ENCODE measurements around the gene USP3. TPM values are rescaled to one million over a fixed set of nuclear protein-coding genes. Genes with fewer than 3 reads are reported as not detected.

Gene USP3
- total RNA-seq, 1 donor from 2014 or later: 39.5 TPM

- H3K9me3 ChIP-seq: no peaks in the 10 kb centered on the region
- H3K4me1 ChIP-seq: peaks cover 10% of the 10 kb centered on the region
- H3K27ac ChIP-seq: no peak overlapping the region
- no peaks in the 10 kb centered on the region for H3K36me3 ChIP-seq
- TF ChIP-seq POLR2AphosphoS5 (IDR thresholded peaks at IDR 0.05; ENCODE audit: insufficient read depth in 1 of 2, low read depth in 1 of 2): no peak
- TF ChIP-seq CTCF (IDR thresholded peaks at IDR 0.05): no peak
- no peak for TF ChIP-seq POLR2A (IDR thresholded peaks at IDR 0.05)
- peak in 1 of 2 donors; percentile 52 for DNase-seq (ENCODE audit: extremely low spot score in 2 of 2)
- no peaks in the 10 kb centered on the region for H3K27me3 ChIP-seq
- intact Hi-C loops (cut with DNase I): loop anchor here (10.0 kb wide), 1 partner anchor 116 kb away; no protein-coding TSS in a partner anchor
- no peak overlapping the region for H3K4me3 ChIP-seq
Measured at GRCh38 chr15:63488398-63488960, 15.9 kb upstream of the USP3 start.

DNA sequence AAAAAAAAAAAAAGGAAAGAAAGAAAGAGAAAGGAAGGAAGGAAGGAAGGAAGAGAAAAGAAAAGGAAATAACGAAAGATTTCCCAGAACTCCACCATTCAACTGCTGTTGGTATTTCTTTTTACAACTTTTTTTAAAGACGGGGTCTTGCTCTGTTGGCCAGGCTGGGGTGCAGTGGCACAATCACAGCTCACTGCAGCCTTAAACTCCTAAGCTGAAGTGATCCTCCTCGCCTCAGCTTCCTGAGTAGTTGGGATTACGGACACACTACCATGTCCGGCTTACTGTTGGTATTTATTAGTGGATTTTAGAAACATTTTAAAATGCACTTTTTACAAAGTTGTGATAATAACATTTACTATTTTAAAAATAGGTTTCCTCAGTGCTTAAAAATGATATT is 15.0 kb upstream of the USP3 start:
- Histone ChIP-seq H3K4me1 (peaks cover 10% of the 10 kb centered on the region), H3K27me3 (no peaks in the 10 kb centered on the region), H3K4me3 (no peak overlapping the region), H3K27ac (no peak overlapping the region), H3K9me3 (no peaks in the 10 kb centered on the region), H3K36me3 (no peaks in the 10 kb centered on the region)
- TF ChIP-seq POLR2A (IDR thresholded peaks at IDR 0.05): no peak
- no peak for TF ChIP-seq POLR2AphosphoS5 (IDR thresholded peaks at IDR 0.05; ENCODE audit: insufficient read depth in 1 of 2, low read depth in 1 of 2)
- TF ChIP-seq CTCF (IDR thresholded peaks at IDR 0.05): no peak
- intact Hi-C loops (cut with DNase I): loop anchor here (10.0 kb wide), 1 partner anchor 115 kb away; no protein-coding TSS in a partner anchor
- DNase-seq (ENCODE audit: extremely low spot score in 2 of 2): no peak

DNA sequence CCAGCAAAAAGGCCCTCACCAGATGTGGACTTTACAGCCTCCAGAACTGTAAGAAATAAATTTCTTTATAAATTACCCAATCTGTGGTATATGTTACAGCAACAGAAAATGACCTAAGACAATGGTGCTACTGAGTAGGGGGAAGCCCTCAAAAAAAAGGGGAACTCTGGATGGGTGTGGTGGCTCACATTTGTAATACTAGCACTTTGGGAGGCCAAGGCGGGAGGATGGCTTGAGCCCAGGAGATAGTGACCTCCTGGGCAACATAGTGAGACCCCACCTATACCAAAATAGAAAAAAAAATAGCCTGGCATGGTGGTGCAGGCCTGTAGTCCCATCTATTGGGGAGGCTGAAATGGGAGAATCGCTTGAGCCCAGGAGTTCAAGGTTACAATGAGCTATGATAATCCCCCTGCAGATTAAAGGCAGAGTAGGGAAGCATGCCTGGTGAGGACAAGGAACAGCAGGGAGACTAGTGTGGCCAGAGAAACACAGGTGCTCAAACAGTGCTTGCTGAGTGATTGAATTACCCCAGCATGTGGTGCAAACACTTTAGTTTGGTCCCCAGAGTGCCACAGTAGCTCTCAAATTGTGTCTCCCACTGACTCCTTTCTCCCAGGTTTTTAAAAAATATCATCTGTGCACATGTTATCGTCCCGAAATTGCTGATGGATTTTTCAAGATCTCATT is 13.9 kb upstream of the USP3 start:
- H3K27ac ChIP-seq: no peak overlapping the region
- H3K4me3 ChIP-seq: no peak overlapping the region
- H3K27me3 ChIP-seq: no peaks in the 10 kb centered on the region
- H3K36me3 ChIP-seq: no peaks in the 10 kb centered on the region
- DNase-seq (ENCODE audit: extremely low spot score in 2 of 2): peak in 1 of 2 donors; percentile 54
- H3K4me1 ChIP-seq: peaks cover 10% of the 10 kb centered on the region
- H3K9me3 ChIP-seq: no peaks in the 10 kb centered on the region
- intact Hi-C loops (cut with DNase I): no loop called here
- no peak for TF ChIP-seq POLR2A (IDR thresholded peaks at IDR 0.05)
- TF ChIP-seq CTCF (IDR thresholded peaks at IDR 0.05): no peak
- no peak for TF ChIP-seq POLR2AphosphoS5 (IDR thresholded peaks at IDR 0.05; ENCODE audit: insufficient read depth in 1 of 2, low read depth in 1 of 2)

DNA sequence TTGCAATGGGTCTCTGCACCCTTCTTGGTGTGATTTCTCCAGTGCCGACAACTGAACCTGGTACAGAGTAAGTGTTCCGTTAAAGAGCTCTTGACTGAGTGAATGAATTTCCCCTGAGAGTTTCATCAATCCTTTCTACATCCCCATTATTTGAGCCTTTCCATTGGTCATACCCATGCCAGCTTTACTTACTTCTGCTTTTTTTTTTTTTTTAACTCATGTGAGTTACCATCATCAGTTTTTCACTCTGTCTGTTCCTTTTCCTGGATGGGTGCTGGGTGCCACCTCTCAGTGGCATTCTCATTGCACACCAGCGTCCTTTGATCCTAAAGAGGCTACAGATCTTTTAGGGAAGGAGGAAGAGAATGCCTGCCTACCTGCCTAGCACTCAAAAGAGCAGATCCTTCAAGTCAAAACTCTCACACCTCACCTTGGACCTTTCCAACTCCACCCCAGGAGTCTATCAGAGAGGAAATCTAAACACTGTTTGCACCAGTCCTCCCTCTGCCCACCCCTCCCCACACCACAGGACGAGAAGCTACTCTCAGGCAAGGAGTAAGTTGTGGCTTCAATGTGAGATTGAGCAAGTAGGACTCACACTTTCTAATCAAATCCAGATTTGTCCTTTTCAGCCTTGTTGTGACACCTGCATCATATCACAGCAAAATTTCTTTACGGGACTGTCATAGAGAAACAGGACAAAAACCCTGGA is 13.1 kb upstream of the USP3 start:
- peaks cover 10% of the 10 kb centered on the region for H3K4me1 ChIP-seq
- no peaks in the 10 kb centered on the region for H3K27me3 ChIP-seq
- no peak overlapping the region for H3K27ac ChIP-seq
- DNase-seq (ENCODE audit: extremely low spot score in 2 of 2): peak in 1 of 2 donors; percentile 49
- no peaks in the 10 kb centered on the region for H3K9me3 ChIP-seq
- TF ChIP-seq CTCF (IDR thresholded peaks at IDR 0.05) (no peak), POLR2AphosphoS5 (IDR thresholded peaks at IDR 0.05; ENCODE audit: insufficient read depth in 1 of 2, low read depth in 1 of 2) (no peak)
- H3K4me3 ChIP-seq: no peak overlapping the region
- intact Hi-C loops (cut with DNase I): no loop called here
- H3K36me3 ChIP-seq: no peaks in the 10 kb centered on the region
